Neural cell (in vitro differentiated cells): ENCODE results near the gene PHF21A.

ENCODE experiments used
- CTCF ChIP-seq: fragments of 450-650 bp; IDR thresholded peaks from 2 replicates; pipeline ENCODE4 v1.5.1; 2014; ENCODE audit warnings: antibody characterized with exemption, mild to moderate bottlenecking, moderate library complexity; ENCODE audit not compliant: poor library complexity, severe bottlenecking
- EP300 ChIP-seq: fragments of 450-650 bp; conservative IDR thresholded peaks from 2 replicates; pipeline ENCODE4 v1.6.1; 2014; ENCODE audit warnings: antibody characterized with exemption, mild to moderate bottlenecking, moderate library complexity; ENCODE audit not compliant: poor library complexity, severe bottlenecking
- EZH2 ChIP-seq: fragments of 200-600, 300-800 bp; shearing (Covaris generic), sonication (generic); IDR thresholded peaks from 2 replicates; pipeline ENCODE4 v1.6.1; 2014; ENCODE audit warnings: antibody characterized with exemption, low read length, borderline replicate concordance, mild to moderate bottlenecking; ENCODE audit not compliant: insufficient read depth, poor library complexity, severe bottlenecking
- POLR2AphosphoS5 ChIP-seq: IDR thresholded peaks from 2 replicates; pipeline ENCODE4 v1.6.1; 2012

DNA sequence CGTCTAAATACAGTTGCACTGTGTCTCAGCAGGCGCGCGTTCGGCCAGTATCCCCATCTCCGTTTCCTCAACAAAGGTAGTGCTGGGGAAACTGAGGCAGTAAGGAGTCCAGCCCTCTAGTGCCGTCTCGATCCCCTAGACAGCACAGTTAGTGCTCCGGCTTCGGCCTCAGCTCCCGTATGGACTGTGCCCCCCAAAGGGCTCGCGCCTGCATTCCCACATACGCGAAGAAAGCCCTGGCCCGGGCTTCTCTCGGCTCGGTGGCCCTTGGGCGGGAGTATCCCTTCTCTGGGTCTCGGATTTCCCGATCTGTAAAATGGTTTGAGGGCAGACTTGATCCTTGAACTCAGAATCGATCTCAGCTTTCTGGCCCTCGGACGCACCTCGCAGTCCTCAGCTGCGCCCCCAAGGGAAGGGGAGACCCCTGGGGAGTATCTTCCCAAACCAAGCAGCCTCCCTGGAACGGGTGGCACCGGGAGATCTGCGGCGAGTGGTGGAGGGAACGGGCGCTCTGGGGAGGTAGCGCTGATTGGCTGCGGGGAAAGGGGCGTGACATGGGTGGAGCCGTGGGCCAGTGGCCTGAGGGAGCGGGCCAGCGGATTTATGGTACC, 202.8 kb downstream of the PHF21A start:
- TF ChIP-seq POLR2AphosphoS5 (peak; percentile 38), CTCF (no peak), EP300 (no peak), EZH2 (no peak)
